SU-DHL-6 (cell line): Measurements from ENCODE around the gene PLXNB1.
A peak's percentile ranks its signal among the peaks of the same experiment; 100 is the strongest.

Experiments
- H2AFZ ChIP-seq: fragments of 200-600 bp; sonication (generic); 2 replicates; pipeline ENCODE4 v1.6.1; 2014; ENCODE audit warnings: low read depth, mild to moderate bottlenecking, moderate library complexity, mixed read lengths, antibody characterized with exemption, low read length; ENCODE audit not compliant: severe bottlenecking
- H3F3A ChIP-seq: fragments of 200-600 bp; shearing (Covaris generic); 2 replicates; pipeline ENCODE4 v1.6.0; 2016; ENCODE audit warnings: antibody characterized with exemption, mild to moderate bottlenecking; ENCODE audit not compliant: insufficient read depth
- H3K27ac ChIP-seq: fragments of 200-600 bp; sonication (generic); 2 replicates; pipeline ENCODE4 v1.5.1; 2016; ENCODE audit warnings: low read depth, mild to moderate bottlenecking, low read length, moderate library complexity, mixed read lengths
- H3K27me3 ChIP-seq: fragments of 200-600 bp; sonication (generic), shearing (Covaris generic); 2 replicates; pipeline ENCODE4 v1.6.0; 2014; ENCODE audit warnings: mild to moderate bottlenecking, low read length
- H3K36me3 ChIP-seq: fragments of 200-600 bp; sonication (generic); 2 replicates; pipeline ENCODE4 v1.6.1; 2014; ENCODE audit warnings: mild to moderate bottlenecking, low read length, mixed read lengths
- H3K4me2 ChIP-seq: fragments of 300-600, 200-600 bp; shearing (Covaris generic), sonication (generic); 2 replicates; pipeline ENCODE4 v1.6.0; 2014; ENCODE audit warnings: low read length, low read depth, mild to moderate bottlenecking; ENCODE audit not compliant: poor library complexity, severe bottlenecking
- H3K4me3 ChIP-seq: fragments of 200-600 bp; sonication (generic); 2 replicates; pipeline ENCODE4 v1.5.1; 2014; ENCODE audit warnings: antibody characterized with exemption, low read length, mild to moderate bottlenecking, mixed read lengths; ENCODE audit not compliant: insufficient read depth, poor library complexity, severe bottlenecking
- H3K79me2 ChIP-seq: fragments of 200-600 bp; sonication (generic); 2 replicates; pipeline ENCODE4 v1.6.1; 2014; ENCODE audit warnings: mild to moderate bottlenecking, low read length, moderate library complexity; ENCODE audit not compliant: insufficient read depth
- H3K9ac ChIP-seq: fragments of 200-600 bp; sonication (generic); 2 replicates; pipeline ENCODE4 v1.7.0; 2014; ENCODE audit warnings: mild to moderate bottlenecking, low read length
- H3K9me2 ChIP-seq: fragments of 200-600 bp; sonication (generic); replicated peaks from 2 replicates; pipeline ENCODE4 v1.6.1; 2014; ENCODE audit warnings: low read length; ENCODE audit not compliant: insufficient read depth
- H3K9me3 ChIP-seq: fragments of 200-600 bp; sonication (generic); 2 replicates; pipeline ENCODE4 v1.6.1; 2014; ENCODE audit warnings: low read length, mixed read lengths; ENCODE audit not compliant: insufficient read depth
- H4K20me1 ChIP-seq: fragments of 200-600 bp; sonication (generic); 2 replicates; pipeline ENCODE4 v1.6.1; 2014; ENCODE audit warnings: low read depth, mild to moderate bottlenecking, antibody characterized with exemption, low read length, moderate library complexity, mixed read lengths
- EZH2phosphoT487 ChIP-seq: fragments of 200-600 bp; sonication (generic), shearing (Covaris generic); conservative IDR thresholded peaks from 2 replicates; pipeline ENCODE4 v1.6.1; 2018; ENCODE audit warnings: mild to moderate bottlenecking, antibody characterized with exemption, low read length, moderate library complexity, mixed read lengths
- TF ChIP-seq, protein P1 (sequence below): fragments of 200-600 bp; sonication (generic); IDR thresholded peaks from one replicate; pipeline ENCODE4 v1.5.1; 2017; ENCODE audit warnings: antibody characterized with exemption, mild to moderate bottlenecking, low read length, moderate library complexity; ENCODE audit not compliant: insufficient read depth, poor library complexity, severe bottlenecking

The PLXNB1 gene

DNA sequence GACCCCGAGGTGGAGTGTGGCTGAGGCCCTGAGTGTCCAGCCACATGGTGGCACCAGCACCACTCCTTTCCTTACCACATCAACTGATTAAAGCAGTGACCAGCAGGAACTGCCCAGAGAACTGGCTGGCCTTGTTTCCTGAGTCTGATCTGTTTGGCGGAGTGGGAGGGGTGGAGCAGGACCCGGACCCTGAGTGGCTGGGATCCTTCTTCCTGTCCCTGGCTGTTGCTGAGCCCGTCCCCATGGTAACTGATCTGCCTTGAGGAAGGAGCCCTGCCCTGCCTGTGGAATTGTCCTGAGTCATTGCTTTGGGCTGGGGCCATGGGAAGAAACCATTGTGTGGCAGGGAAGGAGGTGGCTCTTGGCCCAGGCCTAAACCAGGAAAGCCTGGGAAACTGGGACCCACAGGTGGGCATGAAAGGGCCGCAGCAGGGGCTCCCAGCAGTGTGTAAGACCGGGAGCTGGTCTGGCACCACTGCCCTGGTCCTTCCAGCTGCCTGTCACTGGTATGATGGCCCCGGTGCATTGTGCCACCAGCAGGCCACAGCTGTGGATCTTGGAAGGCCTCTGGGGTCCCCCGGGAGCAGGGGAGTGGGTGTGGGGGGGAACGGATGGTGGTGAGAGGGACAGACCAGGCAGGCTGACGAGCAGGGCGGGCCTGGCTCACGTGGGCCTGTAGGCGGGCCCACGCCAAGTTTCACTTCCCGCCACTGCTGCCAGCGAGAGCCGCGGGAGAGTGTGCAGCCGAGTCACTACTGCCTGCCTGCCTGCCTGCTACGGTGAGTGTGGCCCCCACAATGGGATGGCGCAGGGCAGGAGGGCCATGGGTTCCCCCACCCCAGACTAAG lies 35.9 kb upstream of the PLXNB1 start:
- H3K4me3 ChIP-seq, result peak overlapping the region; percentile 69
- TF ChIP-seq, protein P1, sequence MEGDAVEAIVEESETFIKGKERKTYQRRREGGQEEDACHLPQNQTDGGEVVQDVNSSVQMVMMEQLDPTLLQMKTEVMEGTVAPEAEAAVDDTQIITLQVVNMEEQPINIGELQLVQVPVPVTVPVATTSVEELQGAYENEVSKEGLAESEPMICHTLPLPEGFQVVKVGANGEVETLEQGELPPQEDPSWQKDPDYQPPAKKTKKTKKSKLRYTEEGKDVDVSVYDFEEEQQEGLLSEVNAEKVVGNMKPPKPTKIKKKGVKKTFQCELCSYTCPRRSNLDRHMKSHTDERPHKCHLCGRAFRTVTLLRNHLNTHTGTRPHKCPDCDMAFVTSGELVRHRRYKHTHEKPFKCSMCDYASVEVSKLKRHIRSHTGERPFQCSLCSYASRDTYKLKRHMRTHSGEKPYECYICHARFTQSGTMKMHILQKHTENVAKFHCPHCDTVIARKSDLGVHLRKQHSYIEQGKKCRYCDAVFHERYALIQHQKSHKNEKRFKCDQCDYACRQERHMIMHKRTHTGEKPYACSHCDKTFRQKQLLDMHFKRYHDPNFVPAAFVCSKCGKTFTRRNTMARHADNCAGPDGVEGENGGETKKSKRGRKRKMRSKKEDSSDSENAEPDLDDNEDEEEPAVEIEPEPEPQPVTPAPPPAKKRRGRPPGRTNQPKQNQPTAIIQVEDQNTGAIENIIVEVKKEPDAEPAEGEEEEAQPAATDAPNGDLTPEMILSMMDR, result peak; percentile 40
- no peak for TF ChIP-seq EZH2phosphoT487
- H3K27ac ChIP-seq, result peak overlapping the region; percentile 77
- H3K9me2 ChIP-seq, result no peaks in the 10 kb centered on the region
- H3K79me2 ChIP-seq, result peaks cover 22% of the 10 kb centered on the region; the same call in 1 of the 2 replicates
- peak overlapping the region; percentile 89 for H3K9ac ChIP-seq
- H3K27me3 ChIP-seq, result no peaks in the 10 kb centered on the region
- peak overlapping the region; percentile 90 for H3K4me2 ChIP-seq
- no peaks in the 10 kb centered on the region for H4K20me1 ChIP-seq
- H3F3A ChIP-seq, result peaks cover 9% of the 10 kb centered on the region; the same call in 1 of the 2 replicates
- H3K36me3 ChIP-seq, result no peaks in the 10 kb centered on the region
- peak overlapping the region; percentile 55 for H2AFZ ChIP-seq
- no peaks in the 10 kb centered on the region for H3K9me3 ChIP-seq

DNA sequence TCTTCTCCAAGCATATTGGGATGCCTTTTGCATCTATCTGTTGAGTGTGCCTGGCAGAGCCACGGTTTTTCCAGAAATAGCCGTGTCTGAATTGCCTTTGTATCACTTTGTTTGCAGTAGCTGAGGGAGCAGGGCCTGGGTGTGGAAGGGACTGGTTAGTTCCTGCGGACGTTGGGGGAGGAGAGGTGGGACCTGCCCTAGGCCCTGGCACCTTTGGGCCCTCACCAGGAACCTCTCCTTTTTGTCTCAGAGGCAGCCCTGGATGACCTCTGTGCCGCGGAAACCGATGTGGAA lies 35.3 kb upstream of the PLXNB1 start:
- H3K9ac ChIP-seq, result no peak overlapping the region
- H2AFZ ChIP-seq, result no peak overlapping the region
- H3K4me3 ChIP-seq, result no peak overlapping the region
- H3K27me3 ChIP-seq, result no peaks in the 10 kb centered on the region
- H3K36me3 ChIP-seq, result no peaks in the 10 kb centered on the region
- H3K9me2 ChIP-seq, result no peaks in the 10 kb centered on the region
- H3K27ac ChIP-seq, result peak overlapping the region; percentile 77; the same call in 1 of the 2 replicates
- no peaks in the 10 kb centered on the region for H4K20me1 ChIP-seq
- H3K79me2 ChIP-seq, result peaks cover 19% of the 10 kb centered on the region; the same call in 1 of the 2 replicates
- H3F3A ChIP-seq, result peaks cover 9% of the 10 kb centered on the region; the same call in 1 of the 2 replicates
- no peaks in the 10 kb centered on the region for H3K9me3 ChIP-seq
- TF ChIP-seq, protein P1, result no peak
- no peak for TF ChIP-seq EZH2phosphoT487
- H3K4me2 ChIP-seq, result no peak overlapping the region

DNA sequence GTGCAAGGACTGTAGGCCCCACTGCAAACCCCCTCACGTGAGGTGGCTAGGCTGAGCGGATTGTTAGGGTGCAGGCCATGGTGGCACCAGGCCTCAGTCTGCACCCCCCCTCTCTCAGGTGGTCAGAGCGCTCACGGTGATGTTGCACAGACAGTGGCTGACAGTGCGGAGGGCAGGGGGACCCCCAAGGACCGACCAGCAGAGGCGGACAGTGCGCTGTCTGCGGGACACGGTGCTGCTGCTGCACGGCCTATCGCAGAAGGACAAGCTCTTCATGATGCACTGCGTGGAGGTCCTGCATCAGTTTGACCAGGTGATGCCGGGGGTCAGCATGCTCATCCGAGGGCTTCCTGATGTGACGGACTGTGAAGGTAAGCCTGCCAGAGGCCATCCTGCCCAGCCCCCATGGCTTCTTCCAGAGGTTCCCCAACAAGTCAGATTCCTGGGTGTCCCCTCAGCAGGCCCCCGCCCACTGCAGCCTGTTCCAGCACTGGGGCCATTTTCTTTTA lies 34.9 kb upstream of the PLXNB1 start:
- Histone ChIP-seq H3K9ac (no peak overlapping the region), H3K36me3 (no peaks in the 10 kb centered on the region), H3F3A (peaks cover 6% of the 10 kb centered on the region; the same call in 1 of the 2 replicates), H3K27ac (no peak overlapping the region), H2AFZ (no peak overlapping the region), H3K9me3 (no peaks in the 10 kb centered on the region), H3K27me3 (no peaks in the 10 kb centered on the region), H3K4me2 (no peak overlapping the region), H3K79me2 (peaks cover 19% of the 10 kb centered on the region; the same call in 1 of the 2 replicates), H4K20me1 (no peaks in the 10 kb centered on the region), H3K9me2 (no peaks in the 10 kb centered on the region), H3K4me3 (no peak overlapping the region)
- no peak for TF ChIP-seq EZH2phosphoT487
- TF ChIP-seq, protein P1, result no peak
